Measurements from ENCODE around the gene DNAH14.
"Not testable (repeated sequence)": the region's sequence is repeated elsewhere in the genome, so short reads cannot be mapped to it uniquely, and the experiment has no call there.

DNAH14 gene

DNA sequence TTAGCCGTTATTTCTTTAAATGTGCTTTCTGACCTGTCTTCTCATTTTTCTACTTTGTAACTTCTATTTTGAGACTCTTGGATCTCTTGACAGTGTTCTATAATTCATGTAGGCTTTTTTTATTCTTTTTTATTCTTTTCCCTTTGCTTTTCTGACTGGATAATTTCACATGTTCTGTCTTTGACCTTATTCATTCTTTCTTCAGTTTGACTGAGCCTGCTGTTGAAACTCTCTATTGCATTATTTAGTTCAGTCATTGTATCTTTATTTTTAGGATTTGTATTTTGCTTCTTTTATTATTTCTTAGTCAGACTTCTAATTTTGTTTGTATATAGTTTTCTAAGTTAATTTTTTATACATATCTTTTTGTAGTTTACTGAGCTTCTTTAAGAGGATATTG lies 66.1 kb downstream of the DNAH14 start:
- no peaks in the 10 kb centered on the region for H3K36me3 ChIP-seq (ENCODE audit: control insufficient read depth, insufficient read depth, low read length)
- no peaks in the 10 kb centered on the region for H3K9me3 ChIP-seq (ENCODE audit: control insufficient read depth, insufficient read depth, low read depth, low read length)
- no peak overlapping the region for H3K4me3 ChIP-seq (ENCODE audit: low read depth, low read length)
- H3K9ac ChIP-seq (ENCODE audit: low read length) = no peak overlapping the region
- no peaks in the 10 kb centered on the region for H3K4me1 ChIP-seq (ENCODE audit: control insufficient read depth, insufficient read depth, low read length)
- no peak overlapping the region for H3K27ac ChIP-seq (ENCODE audit: low read depth, low read length)
- H3K27me3 ChIP-seq (ENCODE audit: control insufficient read depth, insufficient read depth, low read length) = no peaks in the 10 kb centered on the region

DNA sequence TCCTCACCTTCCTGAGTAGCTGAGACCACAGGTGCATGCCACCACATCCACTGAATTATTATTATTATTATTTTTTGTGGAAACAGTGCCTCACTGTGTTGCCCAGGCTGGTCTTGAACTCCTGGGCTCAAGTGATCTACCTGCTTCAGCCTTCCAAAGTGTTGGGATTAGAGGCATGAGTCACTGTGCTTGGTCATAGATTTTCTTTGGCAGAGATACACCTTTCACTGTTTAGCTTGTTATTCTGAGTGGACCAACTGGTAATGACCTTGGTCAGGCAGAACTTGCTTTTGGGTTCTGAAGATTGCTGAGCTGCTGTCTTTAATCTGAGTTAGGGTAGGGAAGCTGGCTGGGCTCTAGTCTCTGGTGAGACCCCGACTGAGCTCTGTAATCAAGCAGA lies 66.8 kb downstream of the DNAH14 start:
- no peaks in the 10 kb centered on the region for H3K27me3 ChIP-seq (ENCODE audit: control insufficient read depth, insufficient read depth, low read length)
- H3K27ac ChIP-seq (ENCODE audit: low read depth, low read length) = no peak overlapping the region
- H3K9ac ChIP-seq (ENCODE audit: low read length) = no peak overlapping the region
- H3K4me3 ChIP-seq (ENCODE audit: low read depth, low read length) = no peak overlapping the region
- H3K36me3 ChIP-seq (ENCODE audit: control insufficient read depth, insufficient read depth, low read length) = no peaks in the 10 kb centered on the region
- H3K4me1 ChIP-seq (ENCODE audit: control insufficient read depth, insufficient read depth, low read length) = no peaks in the 10 kb centered on the region
- H3K9me3 ChIP-seq (ENCODE audit: control insufficient read depth, insufficient read depth, low read depth, low read length) = no peaks in the 10 kb centered on the region

DNA sequence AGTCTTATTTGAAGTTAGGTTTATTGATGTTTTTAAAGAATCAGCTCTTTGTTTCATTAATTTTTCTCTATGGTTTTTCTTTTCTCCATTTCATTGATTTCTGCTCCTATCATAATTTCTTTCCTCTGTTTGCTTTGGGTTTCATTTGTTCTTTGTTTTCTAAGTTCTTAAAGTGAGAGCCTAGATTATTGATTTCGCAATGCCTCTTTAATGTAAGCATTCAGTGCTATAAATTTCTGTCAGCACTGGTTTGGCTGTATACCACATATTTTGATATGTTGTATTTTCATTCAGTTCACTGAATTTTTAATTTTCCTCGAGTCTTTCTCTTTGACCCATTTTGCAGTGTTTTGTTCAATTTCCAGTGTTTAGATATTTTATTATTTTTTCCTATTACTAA lies 68.7 kb downstream of the DNAH14 start:
- Histone ChIP-seq H3K9me3 (ENCODE audit: control insufficient read depth, insufficient read depth, low read depth, low read length) (no peaks in the 10 kb centered on the region), H3K36me3 (ENCODE audit: control insufficient read depth, insufficient read depth, low read length) (no peaks in the 10 kb centered on the region), H3K9ac (ENCODE audit: low read length) (no peak overlapping the region), H3K4me3 (ENCODE audit: low read depth, low read length) (no peak overlapping the region), H3K27ac (ENCODE audit: low read depth, low read length) (no peak overlapping the region), H3K27me3 (ENCODE audit: control insufficient read depth, insufficient read depth, low read length) (no peaks in the 10 kb centered on the region), H3K4me1 (ENCODE audit: control insufficient read depth, insufficient read depth, low read length) (no peaks in the 10 kb centered on the region)

DNA sequence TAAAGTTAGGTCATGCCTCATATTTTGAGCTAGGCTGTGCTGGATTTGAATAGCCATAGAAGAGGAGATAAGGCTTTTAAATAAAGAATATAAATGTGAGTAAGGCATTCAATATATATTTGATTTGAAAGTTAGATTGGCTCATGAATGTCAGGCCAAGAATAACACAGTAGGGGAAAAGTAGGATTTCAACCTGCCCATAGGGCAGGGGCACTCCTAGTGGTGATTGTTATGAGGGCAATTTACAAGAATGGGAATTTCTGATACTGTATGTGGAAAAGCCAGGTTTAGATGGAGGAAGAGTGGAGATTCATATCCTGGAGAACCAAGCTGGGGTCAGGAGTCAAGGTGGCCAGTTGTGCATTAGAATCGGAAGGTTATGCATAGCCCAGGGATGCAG lies 74.9 kb downstream of the DNAH14 start:
- Histone ChIP-seq H3K9ac (ENCODE audit: low read length) (no peak overlapping the region), H3K36me3 (ENCODE audit: control insufficient read depth, insufficient read depth, low read length) (no peaks in the 10 kb centered on the region), H3K27ac (ENCODE audit: low read depth, low read length) (no peak overlapping the region), H3K9me3 (ENCODE audit: control insufficient read depth, insufficient read depth, low read depth, low read length) (peaks cover 5% of the 10 kb centered on the region), H3K4me1 (ENCODE audit: control insufficient read depth, insufficient read depth, low read length) (no peaks in the 10 kb centered on the region), H3K27me3 (ENCODE audit: control insufficient read depth, insufficient read depth, low read length) (no peaks in the 10 kb centered on the region), H3K4me3 (ENCODE audit: low read depth, low read length) (no peak overlapping the region)

DNA sequence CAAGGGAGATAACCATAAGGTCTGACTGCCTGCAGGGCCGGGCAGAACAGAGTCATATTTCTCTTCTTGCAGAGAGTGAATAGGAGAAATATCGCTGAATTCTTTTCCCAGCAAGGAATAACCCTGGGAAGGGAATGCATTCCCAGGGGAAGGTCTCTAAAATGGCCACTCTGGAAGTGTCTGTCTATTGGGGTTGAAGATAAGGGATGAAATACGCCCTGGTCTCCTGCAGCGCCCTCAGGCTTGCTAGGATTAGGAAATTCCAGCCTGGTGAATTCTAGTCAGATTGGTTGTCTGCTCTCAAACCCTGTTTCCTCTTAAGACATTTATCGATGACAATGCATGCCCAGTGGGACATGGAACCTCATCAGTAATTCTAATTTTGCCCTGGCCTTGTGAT lies 76.9 kb downstream of the DNAH14 start:
- H3K27me3 ChIP-seq (ENCODE audit: control insufficient read depth, insufficient read depth, low read length); H3K9ac ChIP-seq (ENCODE audit: low read length); H3K9me3 ChIP-seq (ENCODE audit: control insufficient read depth, insufficient read depth, low read depth, low read length); H3K36me3 ChIP-seq (ENCODE audit: control insufficient read depth, insufficient read depth, low read length); H3K27ac ChIP-seq (ENCODE audit: low read depth, low read length); H3K4me1 ChIP-seq (ENCODE audit: control insufficient read depth, insufficient read depth, low read length); H3K4me3 ChIP-seq (ENCODE audit: low read depth, low read length): not testable (repeated sequence)

DNA sequence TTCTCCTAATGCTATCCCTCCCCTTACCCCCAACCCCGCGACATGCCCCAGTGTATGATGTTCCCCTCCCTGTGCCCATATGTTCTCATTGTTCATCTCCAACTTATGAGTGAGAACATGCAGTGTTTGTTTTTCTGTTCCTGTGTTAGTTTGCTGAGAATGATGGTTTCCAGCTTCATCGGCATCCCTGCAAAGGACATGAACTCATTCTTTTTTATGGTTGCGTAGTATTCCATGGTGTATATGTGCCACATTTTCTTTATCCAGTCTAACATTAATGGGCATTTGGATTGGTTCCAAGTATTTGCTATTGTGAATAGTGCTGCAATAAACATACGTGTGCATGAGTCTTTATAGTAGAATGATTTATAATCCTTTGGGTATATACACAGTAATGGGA lies 78.6 kb downstream of the DNAH14 start:
- not testable (repeated sequence) for H3K36me3 ChIP-seq (ENCODE audit: control insufficient read depth, insufficient read depth, low read length); H3K4me3 ChIP-seq (ENCODE audit: low read depth, low read length); H3K27me3 ChIP-seq (ENCODE audit: control insufficient read depth, insufficient read depth, low read length); H3K9me3 ChIP-seq (ENCODE audit: control insufficient read depth, insufficient read depth, low read depth, low read length); H3K9ac ChIP-seq (ENCODE audit: low read length); H3K27ac ChIP-seq (ENCODE audit: low read depth, low read length); H3K4me1 ChIP-seq (ENCODE audit: control insufficient read depth, insufficient read depth, low read length)

DNA sequence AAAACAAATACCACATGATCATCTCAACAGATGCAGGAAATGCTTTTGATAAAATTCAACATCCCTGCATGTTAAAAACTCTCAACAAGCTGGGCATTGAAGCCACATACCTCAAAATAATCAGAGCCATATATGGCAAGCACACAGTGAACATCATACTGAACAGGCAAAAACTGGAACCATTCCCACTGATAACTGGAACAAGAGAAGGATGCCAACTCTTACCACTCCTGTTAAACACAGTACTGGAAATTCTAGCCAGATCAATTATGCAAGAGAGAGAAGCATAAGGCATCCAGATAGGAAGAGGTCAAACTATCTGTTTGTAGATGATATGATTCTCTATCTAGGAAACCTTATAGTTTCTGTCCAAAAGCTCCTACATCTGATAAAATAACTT lies 91.6 kb downstream of the DNAH14 start:
- no peaks in the 10 kb centered on the region for H3K27me3 ChIP-seq (ENCODE audit: control insufficient read depth, insufficient read depth, low read length)

DNA sequence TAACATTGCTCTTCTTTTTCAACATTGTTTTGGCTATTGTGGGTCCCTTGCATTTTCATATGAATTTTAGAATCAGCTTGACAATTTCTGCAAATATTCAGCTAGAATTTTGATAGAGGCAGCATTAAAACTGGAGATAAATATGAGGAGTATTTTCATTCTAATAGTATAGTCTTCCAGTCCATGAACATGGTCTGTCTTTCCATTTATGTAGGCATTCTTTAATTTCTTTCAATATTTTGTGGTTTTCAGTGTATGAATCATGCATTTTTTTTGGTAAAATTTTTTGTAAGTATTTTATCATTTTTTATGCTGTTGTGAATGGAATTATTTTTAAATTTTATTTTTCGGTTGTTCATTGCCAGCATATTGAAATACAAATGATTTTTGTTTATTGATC lies 97.2 kb downstream of the DNAH14 start:
- Histone ChIP-seq H3K27ac (ENCODE audit: low read depth, low read length) (no peak overlapping the region), H3K4me3 (ENCODE audit: low read depth, low read length) (no peak overlapping the region), H3K4me1 (ENCODE audit: control insufficient read depth, insufficient read depth, low read length) (no peaks in the 10 kb centered on the region), H3K9ac (ENCODE audit: low read length) (no peak overlapping the region), H3K36me3 (ENCODE audit: control insufficient read depth, insufficient read depth, low read length) (no peaks in the 10 kb centered on the region), H3K9me3 (ENCODE audit: control insufficient read depth, insufficient read depth, low read depth, low read length) (no peaks in the 10 kb centered on the region), H3K27me3 (ENCODE audit: control insufficient read depth, insufficient read depth, low read length) (no peaks in the 10 kb centered on the region)

More for the DNA sequence above, 91.6 kb downstream of the DNAH14 start:
- Histone ChIP-seq H3K9me3 (ENCODE audit: control insufficient read depth, insufficient read depth, low read depth, low read length) (peaks cover 22% of the 10 kb centered on the region), H3K4me3 (ENCODE audit: low read depth, low read length) (no peak overlapping the region), H3K27ac (ENCODE audit: low read depth, low read length) (no peak overlapping the region), H3K4me1 (ENCODE audit: control insufficient read depth, insufficient read depth, low read length) (no peaks in the 10 kb centered on the region), H3K36me3 (ENCODE audit: control insufficient read depth, insufficient read depth, low read length) (no peaks in the 10 kb centered on the region), H3K9ac (ENCODE audit: low read length) (no peak overlapping the region)

DNA sequence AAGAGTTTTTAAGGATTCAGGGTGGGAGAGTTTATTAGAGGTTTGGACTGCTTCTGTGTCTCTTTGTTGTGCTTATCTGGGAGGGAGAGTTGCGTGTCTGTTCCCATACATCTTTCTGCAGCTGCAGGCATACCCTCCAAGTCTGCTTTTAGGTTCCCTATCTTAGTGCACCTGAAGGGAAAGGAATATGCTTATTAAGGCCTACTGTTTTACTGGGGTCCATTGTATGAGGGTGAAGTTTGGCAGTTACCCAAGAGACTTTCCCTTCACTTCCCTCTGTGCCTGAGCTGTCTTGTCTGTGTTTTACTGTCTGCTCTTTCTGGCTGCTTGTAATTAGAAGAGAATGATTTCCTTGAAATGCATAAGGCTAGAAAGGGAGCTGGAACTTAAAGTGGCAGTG lies 107.0 kb downstream of the DNAH14 start:
- H3K9me3 ChIP-seq (ENCODE audit: control insufficient read depth, insufficient read depth, low read depth, low read length); H3K4me1 ChIP-seq (ENCODE audit: control insufficient read depth, insufficient read depth, low read length); H3K36me3 ChIP-seq (ENCODE audit: control insufficient read depth, insufficient read depth, low read length); H3K4me3 ChIP-seq (ENCODE audit: low read depth, low read length); H3K27me3 ChIP-seq (ENCODE audit: control insufficient read depth, insufficient read depth, low read length); H3K27ac ChIP-seq (ENCODE audit: low read depth, low read length); H3K9ac ChIP-seq (ENCODE audit: low read length): not testable (repeated sequence)

DNA sequence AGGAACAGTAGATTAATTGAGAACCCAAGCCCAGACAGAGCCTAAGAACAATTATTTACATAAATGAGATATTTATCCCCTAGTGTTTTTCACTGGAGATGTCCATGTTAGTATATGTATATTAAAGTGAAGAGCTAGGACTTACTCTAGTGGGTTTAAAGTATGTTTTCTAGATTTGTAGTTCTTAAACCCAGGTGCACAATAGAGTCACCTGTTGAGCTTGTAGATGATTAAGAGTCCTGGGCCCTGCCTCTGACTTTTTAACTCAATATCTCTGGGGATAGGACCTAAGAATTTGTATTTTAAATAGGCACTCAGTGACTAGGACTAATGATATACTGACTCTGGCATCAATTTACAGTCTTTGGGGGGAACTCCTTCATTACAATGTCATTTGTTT lies 112.8 kb downstream of the DNAH14 start:
- Histone ChIP-seq H3K4me3 (ENCODE audit: low read depth, low read length) (no peak overlapping the region), H3K9me3 (ENCODE audit: control insufficient read depth, insufficient read depth, low read depth, low read length) (no peaks in the 10 kb centered on the region), H3K9ac (ENCODE audit: low read length) (no peak overlapping the region), H3K27ac (ENCODE audit: low read depth, low read length) (no peak overlapping the region), H3K4me1 (ENCODE audit: control insufficient read depth, insufficient read depth, low read length) (no peaks in the 10 kb centered on the region), H3K36me3 (ENCODE audit: control insufficient read depth, insufficient read depth, low read length) (no peaks in the 10 kb centered on the region), H3K27me3 (ENCODE audit: control insufficient read depth, insufficient read depth, low read length) (no peaks in the 10 kb centered on the region)

DNA sequence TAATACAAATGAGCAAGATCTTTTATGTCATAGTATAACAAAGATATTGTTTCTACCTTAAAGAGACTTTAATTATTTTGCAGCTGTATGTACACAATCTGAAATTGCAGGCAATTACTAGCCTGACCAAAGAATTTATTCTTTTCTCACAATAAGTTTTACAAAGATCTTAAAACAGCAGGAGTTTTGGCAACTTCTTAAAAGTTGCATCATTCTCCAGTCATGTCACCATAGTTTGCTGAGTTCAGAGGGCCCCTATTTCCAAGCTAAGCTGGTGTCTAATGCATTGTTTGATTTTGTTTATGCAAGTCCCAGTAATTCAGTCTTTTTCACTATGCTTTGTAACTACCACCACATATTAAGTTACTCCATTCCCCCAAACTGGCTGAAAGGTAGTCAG lies 114.8 kb downstream of the DNAH14 start:
- H3K9ac ChIP-seq (ENCODE audit: low read length) = no peak overlapping the region
- H3K36me3 ChIP-seq (ENCODE audit: control insufficient read depth, insufficient read depth, low read length) = no peaks in the 10 kb centered on the region
- no peaks in the 10 kb centered on the region for H3K9me3 ChIP-seq (ENCODE audit: control insufficient read depth, insufficient read depth, low read depth, low read length)

DNA sequence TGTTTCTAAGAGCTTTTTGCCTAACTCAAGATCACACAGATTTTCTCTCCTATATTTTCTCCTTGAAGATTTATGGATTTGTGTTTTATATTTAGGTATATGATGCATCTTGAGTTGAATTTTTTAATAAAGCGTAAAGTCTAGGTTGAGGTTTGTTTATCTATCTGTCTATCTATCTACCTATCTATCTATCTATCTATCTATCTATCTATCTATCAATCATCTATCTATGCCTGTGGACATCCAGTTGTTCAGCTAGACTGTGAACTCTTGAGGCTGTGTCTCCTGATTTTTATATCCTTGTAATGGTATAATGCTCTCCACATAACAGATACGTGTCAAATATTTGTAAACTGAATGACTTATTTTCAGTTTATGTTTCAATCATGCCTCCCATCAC lies 120.1 kb downstream of the DNAH14 start:
- Histone ChIP-seq H3K27me3 (ENCODE audit: control insufficient read depth, insufficient read depth, low read length) (no peaks in the 10 kb centered on the region), H3K9ac (ENCODE audit: low read length) (no peak overlapping the region), H3K4me1 (ENCODE audit: control insufficient read depth, insufficient read depth, low read length) (no peaks in the 10 kb centered on the region), H3K36me3 (ENCODE audit: control insufficient read depth, insufficient read depth, low read length) (no peaks in the 10 kb centered on the region), H3K9me3 (ENCODE audit: control insufficient read depth, insufficient read depth, low read depth, low read length) (no peaks in the 10 kb centered on the region), H3K4me3 (ENCODE audit: low read depth, low read length) (no peak overlapping the region), H3K27ac (ENCODE audit: low read depth, low read length) (no peak overlapping the region)

More for the DNA sequence above, 114.8 kb downstream of the DNAH14 start:
- H3K27ac ChIP-seq (ENCODE audit: low read depth, low read length) = no peak overlapping the region
- H3K4me3 ChIP-seq (ENCODE audit: low read depth, low read length) = no peak overlapping the region
- H3K27me3 ChIP-seq (ENCODE audit: control insufficient read depth, insufficient read depth, low read length) = no peaks in the 10 kb centered on the region
- H3K4me1 ChIP-seq (ENCODE audit: control insufficient read depth, insufficient read depth, low read length) = no peaks in the 10 kb centered on the region

All from HUES6 (cell line).